Thyroid gland (tissue), 4 donors: ENCODE data around the gene FHIT.

Experiments used
- POLR2A ChIP-seq, 2 donors: fragments of 450-650 bp; IDR thresholded peaks; one replicate each; pipeline ENCODE4 v1.6.1; 2017; ENCODE audit warnings: antibody characterized with exemption in 2 of 2, mild to moderate bottlenecking in 2 of 2, moderate library complexity in 1 of 2
- TF ChIP-seq, protein P1 (sequence below), 6 experiments: fragments of 200-600 bp in 3 of 6; fragments of 450-650 bp in 3 of 6; sonication (generic) in 3 of 6; IDR thresholded peaks; one replicate each; pipeline ENCODE4 v1.5.1; 2016 to 2019; ENCODE audit warnings: antibody characterized with exemption in 6 of 6, mild to moderate bottlenecking in 2 of 6, inconsistent platforms in 1 of 6, moderate library complexity in 1 of 6

DNA sequence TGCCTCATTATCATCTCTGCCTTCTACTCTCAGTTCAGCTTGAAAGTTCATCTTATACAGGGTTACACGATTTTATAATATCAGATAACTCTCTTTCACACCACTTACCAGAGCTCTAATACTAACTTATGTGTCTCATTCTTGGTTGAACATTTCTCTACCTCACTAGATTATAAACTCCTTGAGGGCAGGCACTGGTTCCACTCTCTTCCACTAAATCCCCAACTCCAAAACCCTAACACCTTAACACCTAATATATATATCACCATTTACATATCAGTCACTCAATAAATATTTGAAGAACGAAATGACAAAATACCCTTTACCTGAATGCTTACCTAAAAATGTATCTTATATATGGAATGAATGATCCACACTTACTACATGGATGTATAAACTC, 977.2 kb downstream of the FHIT start:
- TF ChIP-seq, protein P1, sequence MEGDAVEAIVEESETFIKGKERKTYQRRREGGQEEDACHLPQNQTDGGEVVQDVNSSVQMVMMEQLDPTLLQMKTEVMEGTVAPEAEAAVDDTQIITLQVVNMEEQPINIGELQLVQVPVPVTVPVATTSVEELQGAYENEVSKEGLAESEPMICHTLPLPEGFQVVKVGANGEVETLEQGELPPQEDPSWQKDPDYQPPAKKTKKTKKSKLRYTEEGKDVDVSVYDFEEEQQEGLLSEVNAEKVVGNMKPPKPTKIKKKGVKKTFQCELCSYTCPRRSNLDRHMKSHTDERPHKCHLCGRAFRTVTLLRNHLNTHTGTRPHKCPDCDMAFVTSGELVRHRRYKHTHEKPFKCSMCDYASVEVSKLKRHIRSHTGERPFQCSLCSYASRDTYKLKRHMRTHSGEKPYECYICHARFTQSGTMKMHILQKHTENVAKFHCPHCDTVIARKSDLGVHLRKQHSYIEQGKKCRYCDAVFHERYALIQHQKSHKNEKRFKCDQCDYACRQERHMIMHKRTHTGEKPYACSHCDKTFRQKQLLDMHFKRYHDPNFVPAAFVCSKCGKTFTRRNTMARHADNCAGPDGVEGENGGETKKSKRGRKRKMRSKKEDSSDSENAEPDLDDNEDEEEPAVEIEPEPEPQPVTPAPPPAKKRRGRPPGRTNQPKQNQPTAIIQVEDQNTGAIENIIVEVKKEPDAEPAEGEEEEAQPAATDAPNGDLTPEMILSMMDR (IDR thresholded peaks at IDR 0.05) = no peak
- TF ChIP-seq POLR2A (IDR thresholded peaks at IDR 0.05) = no peak
